Caco-2 (cell line): ENCODE measurements around the gene AVEN. TPM values are rescaled to one million over a fixed set of nuclear protein-coding genes. Genes with fewer than 3 reads are reported as not detected.

Experiments
- BruUV-seq: library from RNA; stranded (reverse); fragments of 400-500 nt; replicated peaks from 2 replicates; lab custom pipeline; 2021; lab: Mats Ljungman, UMichigan
- CTCF ChIA-PET: fragments of 300-600 bp; sonication (Branson Sonifier 250); formaldehyde crosslinking; loops from one replicate; lab custom pipeline; 2022; ENCODE audit warnings: antibody characterized with exemption; lab: Charles Lee
- POLR2A ChIA-PET: fragments of 300-600 bp; sonication (Branson Sonifier 250); formaldehyde crosslinking; loops from one replicate; lab custom pipeline; 2022; ENCODE audit warnings: antibody characterized with exemption; lab: Charles Lee
- DNase-seq, 2 experiments: peaks; one replicate each; pipeline versions ENCODE4 v3.0.0 to v3.0.0-alpha.2; 2020 to 2022
- H3K27me3 ChIP-seq: replicated peaks from 2 replicates; pipeline ENCODE4 v1.6.0; 2011; ENCODE audit warnings: low read length; ENCODE audit not compliant: control insufficient read depth, insufficient read depth
- H3K36me3 ChIP-seq: 2 replicates; pipeline ENCODE4 v1.5.1; 2011; ENCODE audit warnings: low read length; ENCODE audit not compliant: control insufficient read depth, insufficient read depth
- H3K4me1 ChIP-seq: fragments of 250-450 bp; sonication (Bioruptor Pico); 2 replicates; pipeline ENCODE4 v1.5.1; 2020; ENCODE audit warnings: mild to moderate bottlenecking
- H3K4me3 ChIP-seq: 2 replicates; pipeline ENCODE4 v1.5.1; 2011; ENCODE audit warnings: low read depth, mild to moderate bottlenecking, control low read depth, low read length
- H3K9me3 ChIP-seq: fragments of 250-450 bp; sonication (Bioruptor Pico); 2 replicates; pipeline ENCODE4 v1.5.1; 2020; ENCODE audit warnings: mild to moderate bottlenecking, moderate library complexity
- H3K27ac Mint-ChIP-seq: one replicate; pipeline ENCODE4 v1.8.0; 2022; ENCODE audit warnings: mixed read lengths; ENCODE audit not compliant: unreplicated experiment
- H3K27me3 Mint-ChIP-seq: one replicate; pipeline ENCODE4 v1.8.0; 2022; ENCODE audit warnings: mixed read lengths; ENCODE audit not compliant: insufficient read depth, unreplicated experiment
- H3K36me3 Mint-ChIP-seq: one replicate; pipeline ENCODE4 v1.8.0; 2022; ENCODE audit warnings: mild to moderate bottlenecking, mixed read lengths; ENCODE audit not compliant: insufficient read depth, unreplicated experiment
- H3K4me1 Mint-ChIP-seq: one replicate; pipeline ENCODE4 v1.8.0; 2022; ENCODE audit warnings: low read depth, mixed read lengths; ENCODE audit not compliant: unreplicated experiment
- H3K4me3 Mint-ChIP-seq: one replicate; pipeline ENCODE4 v1.8.0; 2022; ENCODE audit warnings: mild to moderate bottlenecking, moderate library complexity, mixed read lengths; ENCODE audit not compliant: unreplicated experiment
- H3K9me3 Mint-ChIP-seq: one replicate; pipeline ENCODE4 v1.8.0; 2022; ENCODE audit warnings: mixed read lengths; ENCODE audit not compliant: unreplicated experiment
- intact Hi-C: fragments of 100-400 bp; cut with micrococcal nuclease; formaldehyde crosslinking; loops from one replicate; pipeline ENCODE4 v1.10.0; 2022; ENCODE audit not compliant: unreplicated experiment
- total RNA-seq: library from RNA; stranded (reverse); gene quantifications from 2 replicates; pipeline ENCODE4 v1.2.3, GENCODE V29; 2022
- TF ChIP-seq, protein P1 (sequence below), 2 experiments: fragments of 200-600 bp in 1 of 2; IDR thresholded peaks; 1 replicate in 1 of 2; 2 replicates in 1 of 2; pipeline versions ENCODE4 v1.5.1 to v1.8.0; 2011 to 2022; ENCODE audit warnings: antibody characterized with exemption in 1 of 2, control low read depth in 1 of 2, inconsistent platforms in 1 of 2, low read depth in 1 of 2, low read length in 1 of 2, mild to moderate bottlenecking in 1 of 2, moderate library complexity in 1 of 2; ENCODE audit not compliant: insufficient read depth in 1 of 2, severe bottlenecking in 1 of 2, unreplicated experiment in 1 of 2

The AVEN gene
- total RNA-seq, 1 experiment from 2014 or later, result 8.7 TPM

DNA sequence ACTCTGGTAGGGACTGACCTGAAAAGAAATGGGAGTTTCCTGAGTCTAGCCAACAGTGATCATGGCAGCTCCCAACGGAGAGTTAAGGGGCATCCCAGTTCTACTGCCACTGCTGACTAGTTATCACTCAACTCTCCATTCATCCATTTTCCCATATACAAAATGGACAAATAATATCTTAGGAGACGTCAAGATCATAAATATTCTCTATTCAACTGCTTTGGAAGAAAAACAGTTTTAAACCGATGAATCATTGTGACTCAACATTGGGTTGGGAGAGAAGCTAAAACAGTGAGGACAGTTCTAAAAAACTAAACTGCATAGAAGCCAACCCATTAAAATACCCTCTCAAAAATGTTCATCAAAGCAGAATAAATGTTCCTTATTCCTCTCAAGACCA, 128.3 kb downstream of the AVEN start:
- Mint-ChIP-seq H3K36me3 (no peaks in the 10 kb centered on the region), H3K4me3 (no peak overlapping the region), H3K27ac (no peak overlapping the region), H3K27me3 (no peaks in the 10 kb centered on the region), H3K9me3 (no peaks in the 10 kb centered on the region), H3K4me1 (peaks cover under 1% of the 10 kb centered on the region)
- BruUV-seq, result no TSS peak
- Histone ChIP-seq H3K36me3 (no peaks in the 10 kb centered on the region), H3K27me3 (no peaks in the 10 kb centered on the region), H3K9me3 (no peaks in the 10 kb centered on the region), H3K4me1 (no peaks in the 10 kb centered on the region), H3K4me3 (no peak overlapping the region)
- TF ChIP-seq, protein P1, sequence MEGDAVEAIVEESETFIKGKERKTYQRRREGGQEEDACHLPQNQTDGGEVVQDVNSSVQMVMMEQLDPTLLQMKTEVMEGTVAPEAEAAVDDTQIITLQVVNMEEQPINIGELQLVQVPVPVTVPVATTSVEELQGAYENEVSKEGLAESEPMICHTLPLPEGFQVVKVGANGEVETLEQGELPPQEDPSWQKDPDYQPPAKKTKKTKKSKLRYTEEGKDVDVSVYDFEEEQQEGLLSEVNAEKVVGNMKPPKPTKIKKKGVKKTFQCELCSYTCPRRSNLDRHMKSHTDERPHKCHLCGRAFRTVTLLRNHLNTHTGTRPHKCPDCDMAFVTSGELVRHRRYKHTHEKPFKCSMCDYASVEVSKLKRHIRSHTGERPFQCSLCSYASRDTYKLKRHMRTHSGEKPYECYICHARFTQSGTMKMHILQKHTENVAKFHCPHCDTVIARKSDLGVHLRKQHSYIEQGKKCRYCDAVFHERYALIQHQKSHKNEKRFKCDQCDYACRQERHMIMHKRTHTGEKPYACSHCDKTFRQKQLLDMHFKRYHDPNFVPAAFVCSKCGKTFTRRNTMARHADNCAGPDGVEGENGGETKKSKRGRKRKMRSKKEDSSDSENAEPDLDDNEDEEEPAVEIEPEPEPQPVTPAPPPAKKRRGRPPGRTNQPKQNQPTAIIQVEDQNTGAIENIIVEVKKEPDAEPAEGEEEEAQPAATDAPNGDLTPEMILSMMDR (IDR thresholded peaks at IDR 0.05; ENCODE audit: insufficient read depth in 1 of 2, low read depth in 1 of 2, low read length in 1 of 2, severe bottlenecking in 1 of 2, unreplicated experiment in 1 of 2), result no peak
- intact Hi-C loops, result no loop called here
- POLR2A ChIA-PET, result no interaction called here
- CTCF ChIA-PET, result no interaction called here
- DNase-seq, result no peak

DNA sequence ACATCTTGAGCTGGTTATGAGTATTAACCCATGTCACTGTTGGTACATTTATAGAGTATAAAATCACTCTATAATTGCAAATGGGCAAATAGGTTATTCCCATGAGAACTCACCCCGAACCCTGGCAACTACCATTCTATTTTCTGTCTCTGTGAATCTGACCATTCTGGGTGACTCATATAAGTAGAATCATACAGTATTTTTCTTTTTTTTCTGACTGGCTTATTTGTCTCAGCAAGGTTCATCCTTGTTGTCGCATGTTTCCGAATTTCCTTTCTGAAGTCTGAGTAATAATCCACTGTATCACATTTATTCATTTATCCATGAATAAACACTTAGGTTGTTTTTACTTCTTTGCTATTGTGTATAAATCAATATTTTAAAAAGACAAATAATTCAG, 130.6 kb downstream of the AVEN start:
- ChIA-PET POLR2A (no interaction called here), CTCF (no interaction called here)
- H3K36me3 Mint-ChIP-seq, result no peaks in the 10 kb centered on the region
- no peak overlapping the region for H3K27ac Mint-ChIP-seq
- no peaks in the 10 kb centered on the region for H3K27me3 ChIP-seq
- H3K4me3 ChIP-seq, result no peak overlapping the region
- H3K27me3 Mint-ChIP-seq, result no peaks in the 10 kb centered on the region
- H3K4me1 ChIP-seq, result no peaks in the 10 kb centered on the region
- no peaks in the 10 kb centered on the region for H3K9me3 ChIP-seq
- TF ChIP-seq, protein P1 (IDR thresholded peaks at IDR 0.05; ENCODE audit: insufficient read depth in 1 of 2, low read depth in 1 of 2, low read length in 1 of 2, severe bottlenecking in 1 of 2, unreplicated experiment in 1 of 2), result no peak
- no peaks in the 10 kb centered on the region for H3K4me1 Mint-ChIP-seq
- intact Hi-C loops, result no loop called here
- no peak overlapping the region for H3K4me3 Mint-ChIP-seq
- no TSS peak for BruUV-seq
- no peak for DNase-seq
- no peaks in the 10 kb centered on the region for H3K36me3 ChIP-seq
- no peaks in the 10 kb centered on the region for H3K9me3 Mint-ChIP-seq

DNA sequence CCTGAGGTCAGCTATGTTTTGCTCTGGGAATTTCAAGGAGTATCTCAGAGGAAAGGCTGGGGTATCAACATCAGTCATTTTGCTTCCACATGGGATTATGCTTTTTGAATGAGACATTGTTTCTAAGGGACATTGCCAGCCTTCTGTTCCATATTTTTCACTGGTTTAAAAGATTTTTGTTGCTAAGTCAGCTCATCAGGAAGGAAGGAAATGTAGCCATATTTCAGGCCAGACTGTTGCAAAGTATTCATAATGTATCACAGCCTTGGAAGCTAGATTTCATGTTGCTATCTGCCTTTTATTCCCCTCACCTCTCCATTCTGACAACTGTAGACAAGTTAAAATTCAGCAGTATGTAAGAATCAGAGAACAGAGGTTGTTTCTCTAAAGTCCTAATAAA, 131.7 kb downstream of the AVEN start:
- ChIA-PET POLR2A (no interaction called here), CTCF (no interaction called here)
- H3K9me3 Mint-ChIP-seq, result no peaks in the 10 kb centered on the region
- Histone ChIP-seq H3K4me3 (no peak overlapping the region), H3K36me3 (no peaks in the 10 kb centered on the region), H3K9me3 (no peaks in the 10 kb centered on the region), H3K27me3 (no peaks in the 10 kb centered on the region), H3K4me1 (no peaks in the 10 kb centered on the region)
- no peak for DNase-seq
- BruUV-seq, result no TSS peak
- H3K36me3 Mint-ChIP-seq, result no peaks in the 10 kb centered on the region
- H3K4me1 Mint-ChIP-seq, result no peaks in the 10 kb centered on the region
- H3K4me3 Mint-ChIP-seq, result no peak overlapping the region
- TF ChIP-seq, protein P1 (IDR thresholded peaks at IDR 0.05; ENCODE audit: insufficient read depth in 1 of 2, low read depth in 1 of 2, low read length in 1 of 2, severe bottlenecking in 1 of 2, unreplicated experiment in 1 of 2), result no peak
- no peak overlapping the region for H3K27ac Mint-ChIP-seq
- H3K27me3 Mint-ChIP-seq, result no peaks in the 10 kb centered on the region
- intact Hi-C loops, result no loop called here
